ENCODE results near the gene RAB31. TPM values are rescaled to one million over a fixed set of nuclear protein-coding genes. Genes with fewer than 3 reads are reported as not detected.

The RAB31 gene
- total RNA-seq, 4 donors from 2014 or later = 108 to 181 (median 136) TPM

GRCh38 chr18:9739516-9739915, 31.4 kb downstream of the RAB31 start:
- peaks cover 0 to 7% of the 10 kb centered on the region in 2 donors for H3K36me3 ChIP-seq
- no peaks in the 10 kb centered on the region for H3K9me3 ChIP-seq
- H3K27me3 ChIP-seq = no peaks in the 10 kb centered on the region
- peaks cover 0 to 41% (median 0%) of the 10 kb centered on the region in 3 donors for H3K4me1 ChIP-seq
- no peak overlapping the region for H3K4me3 ChIP-seq
- H3K27ac ChIP-seq = no peak overlapping the region
- no peak for ATAC-seq
- no peak for TF ChIP-seq CTCF (IDR thresholded peaks at IDR 0.05)
- WGBS, 2 donors (ENCODE audit: low coverage in 1 of 2) = 67 to 80% methylated on average over 1 of the region's 1 CpG

DNA sequence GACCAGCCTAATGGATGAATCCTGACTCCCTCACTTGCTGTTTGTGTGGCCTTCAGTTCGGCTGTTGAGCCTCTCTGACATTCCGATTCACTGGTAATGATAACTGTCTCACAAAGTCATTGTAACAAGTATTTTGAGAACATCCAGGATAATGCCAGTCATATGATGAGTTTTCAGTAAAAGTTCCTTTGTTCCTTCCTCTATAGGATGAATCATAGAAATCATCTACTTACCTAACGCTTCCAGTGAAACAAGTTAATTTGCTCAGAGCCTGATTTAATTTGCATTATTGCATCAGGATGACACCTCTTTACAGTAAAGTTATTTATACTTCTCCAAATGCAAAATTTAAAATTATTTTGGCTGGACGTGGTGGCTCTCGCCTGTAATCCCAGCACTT, 32.0 kb downstream of the RAB31 start:
- Histone ChIP-seq H3K27ac (no peak overlapping the region), H3K4me1 (peaks cover 0 to 41% (median 0%) of the 10 kb centered on the region in 3 donors), H3K36me3 (peaks cover 0 to 7% of the 10 kb centered on the region in 2 donors), H3K9me3 (no peaks in the 10 kb centered on the region), H3K27me3 (no peaks in the 10 kb centered on the region), H3K4me3 (no peak overlapping the region)
- no peak for TF ChIP-seq POLR2A (IDR thresholded peaks at IDR 0.05)
- TF ChIP-seq POLR2AphosphoS5 (IDR thresholded peaks at IDR 0.05) = no peak
- TF ChIP-seq CTCF (IDR thresholded peaks at IDR 0.05) = no peak
- TF ChIP-seq EP300 (IDR thresholded peaks at IDR 0.05) = no peak
- 86 to 95% methylated on average over 3 to 5 of the region's 5 CpGs for WGBS, 2 donors (ENCODE audit: low coverage in 1 of 2)
- no peak for ATAC-seq

GRCh38 chr18:9741406-9741792, 33.3 kb downstream of the RAB31 start:
- H3K4me1 ChIP-seq = peaks cover 0 to 41% (median 0%) of the 10 kb centered on the region in 3 donors
- no peaks in the 10 kb centered on the region for H3K27me3 ChIP-seq
- no peak for ATAC-seq
- 80 to 83% methylated on average over 1 to 2 of the region's 6 CpGs for WGBS, 2 donors (ENCODE audit: low coverage in 1 of 2)
- H3K27ac ChIP-seq = peak overlapping the region in 3 of 4 donors; percentile 49 to 63 (median 59)
- no peak for TF ChIP-seq EP300 (IDR thresholded peaks at IDR 0.05)
- no peak for TF ChIP-seq CTCF (IDR thresholded peaks at IDR 0.05)
- no peak for TF ChIP-seq POLR2A (IDR thresholded peaks at IDR 0.05)
- no peak for TF ChIP-seq POLR2AphosphoS5 (IDR thresholded peaks at IDR 0.05)
- H3K36me3 ChIP-seq = no peaks in the 10 kb centered on the region
- H3K9me3 ChIP-seq = no peaks in the 10 kb centered on the region
- H3K4me3 ChIP-seq = no peak overlapping the region

DNA sequence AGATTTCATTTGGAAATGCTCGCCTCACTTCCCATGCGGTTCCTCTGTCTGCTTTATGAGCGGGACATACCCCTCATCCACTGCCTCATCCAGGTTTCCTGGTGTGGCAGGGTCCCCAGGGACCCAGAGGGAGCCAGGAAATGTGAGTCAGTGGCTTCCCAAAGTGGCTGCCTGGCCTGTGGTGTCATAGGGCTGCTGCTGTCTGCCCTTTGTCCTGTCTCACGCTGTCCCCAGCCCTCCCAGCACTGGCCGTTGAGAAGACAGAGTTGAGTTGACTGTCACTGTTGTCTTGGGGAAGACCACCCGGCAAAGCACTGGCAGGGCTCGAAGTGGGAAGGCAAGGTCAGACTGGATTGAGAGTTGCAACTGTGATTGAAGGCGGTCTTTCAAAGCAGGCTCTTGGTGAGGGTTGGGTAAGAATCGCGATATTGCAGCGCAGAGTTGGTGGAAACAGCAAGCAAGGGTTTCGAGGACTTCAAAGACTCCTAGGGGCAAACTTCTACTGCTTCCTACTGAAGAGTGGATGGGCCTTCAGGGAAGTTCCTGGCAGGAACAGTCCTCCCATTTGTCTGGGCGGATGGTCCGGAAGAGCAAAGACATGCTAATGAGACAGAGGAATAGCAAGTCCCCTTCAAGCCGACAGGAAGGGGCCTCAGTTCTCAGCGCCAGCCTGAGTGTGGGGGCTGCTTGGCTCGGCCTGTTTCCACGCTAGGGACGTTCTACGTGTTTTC, 33.9 kb downstream of the RAB31 start:
- Histone ChIP-seq H3K36me3 (no peaks in the 10 kb centered on the region), H3K27me3 (no peaks in the 10 kb centered on the region), H3K27ac (peak overlapping the region in 3 of 4 donors; percentile 49 to 63 (median 59)), H3K9me3 (no peaks in the 10 kb centered on the region), H3K4me1 (peaks cover 0 to 38% (median 0%) of the 10 kb centered on the region in 3 donors), H3K4me3 (peak overlapping the region in 1 of 2 donors; percentile 18)
- ATAC-seq = peak; percentile 50
- 62 to 73% methylated on average over 12 to 17 of the region's 20 CpGs for WGBS, 2 donors (ENCODE audit: low coverage in 1 of 2)
- TF ChIP-seq CTCF (IDR thresholded peaks at IDR 0.05) = no peak
- no peak for TF ChIP-seq POLR2AphosphoS5 (IDR thresholded peaks at IDR 0.05)
- TF ChIP-seq POLR2A (IDR thresholded peaks at IDR 0.05) = no peak
- TF ChIP-seq EP300 (IDR thresholded peaks at IDR 0.05) = no peak

DNA sequence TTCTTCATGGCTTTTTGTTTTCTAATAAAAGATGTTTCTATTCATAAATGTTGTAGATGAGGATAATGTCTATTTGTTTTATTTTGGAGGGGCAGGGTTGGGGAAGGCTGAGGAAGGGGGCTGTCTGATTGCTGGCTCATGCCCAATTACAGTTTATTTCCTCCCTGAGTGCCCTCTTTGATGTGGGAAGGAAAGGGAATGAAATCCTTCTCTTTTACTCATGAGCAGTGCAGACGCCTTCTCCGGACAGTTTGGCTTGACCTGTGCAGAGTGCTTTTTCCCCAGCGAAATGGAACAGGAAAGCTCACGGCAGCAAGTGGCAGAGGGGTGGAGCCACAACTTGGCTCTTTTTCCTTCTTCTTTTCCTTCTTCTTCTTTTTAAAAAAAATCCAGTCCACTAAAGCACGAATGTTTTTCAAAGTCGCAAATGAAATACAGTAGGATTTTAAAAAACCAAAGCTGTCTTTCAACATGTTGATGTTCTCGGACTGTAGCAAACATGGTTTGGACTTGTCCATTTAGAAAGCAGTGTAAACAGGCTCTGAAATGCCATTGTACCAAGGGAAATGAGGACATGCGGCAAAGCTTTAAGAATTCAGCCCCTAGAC, 34.5 kb downstream of the RAB31 start:
- Histone ChIP-seq H3K9me3 (no peaks in the 10 kb centered on the region), H3K36me3 (no peaks in the 10 kb centered on the region), H3K4me3 (peak overlapping the region in 1 of 2 donors; percentile 18), H3K4me1 (peaks cover 0 to 31% (median 0%) of the 10 kb centered on the region in 3 donors), H3K27ac (peak overlapping the region in 3 of 4 donors; percentile 49 to 63 (median 59)), H3K27me3 (no peaks in the 10 kb centered on the region)
- 21 to 54% methylated on average over 4 to 8 of the region's 8 CpGs for WGBS, 2 donors (ENCODE audit: low coverage in 1 of 2)
- peak; percentile 61 for ATAC-seq
- TF ChIP-seq POLR2A (IDR thresholded peaks at IDR 0.05) (no peak), POLR2AphosphoS5 (IDR thresholded peaks at IDR 0.05) (peak; percentile 11), EP300 (IDR thresholded peaks at IDR 0.05) (no peak), CTCF (IDR thresholded peaks at IDR 0.05) (no peak)
